GM12891 (cell line): Measurements from ENCODE around the gene IGF2R.

Experiments
- POLR2A ChIP-seq: IDR thresholded peaks from 2 replicates; pipeline ENCODE4 v1.6.1; 2011; ENCODE audit warnings: low read depth, low read length, control low read depth
- POLR2AphosphoS5 ChIP-seq: IDR thresholded peaks from 2 replicates; pipeline ENCODE4 v1.6.1; 2011; ENCODE audit warnings: low read depth, low read length, control low read depth
- POU2F2 ChIP-seq: IDR thresholded peaks from 2 replicates; pipeline ENCODE4 v1.6.1; 2011; ENCODE audit warnings: low read depth, mild to moderate bottlenecking, control low read depth, low read length, moderate library complexity
- SPI1 ChIP-seq: IDR thresholded peaks from 2 replicates; pipeline ENCODE4 v1.6.1; 2011; ENCODE audit warnings: low read depth, low read length, control low read depth
- TAF1 ChIP-seq: IDR thresholded peaks from 2 replicates; pipeline ENCODE4 v1.6.1; 2011; ENCODE audit warnings: low read depth, low read length, control low read depth

- TF ChIP-seq POLR2A (no peak), POLR2AphosphoS5 (no peak), POU2F2 (no peak), TAF1 (no peak), SPI1 (no peak)
These were observed 104.4 kb downstream of the IGF2R start for GRCh38 chr6:160073272-160073671.
